Muscle of leg (tissue), 11 donors: ENCODE data around the gene ZNF346. TPM values are rescaled to one million over a fixed set of nuclear protein-coding genes. Genes with fewer than 3 reads are reported as not detected.
A peak's percentile ranks its signal among the peaks of the same experiment; 100 is the strongest.

Experiments used
- DNase-seq: peaks from one replicate; pipeline ENCODE4 v3.0.0; 2013
- H3K27ac ChIP-seq: one replicate; pipeline ENCODE4 v1.5.1; 2013; ENCODE audit warnings: mild to moderate bottlenecking, low read length, control low read depth
- H3K27me3 ChIP-seq: one replicate; pipeline ENCODE4 v1.6.1; 2013; ENCODE audit warnings: low read length; ENCODE audit not compliant: control insufficient read depth, insufficient read depth
- H3K36me3 ChIP-seq: one replicate; pipeline ENCODE4 v1.6.1; 2013; ENCODE audit warnings: low read length; ENCODE audit not compliant: control insufficient read depth, insufficient read depth
- H3K4me1 ChIP-seq: one replicate; pipeline ENCODE4 v1.6.1; 2013; ENCODE audit warnings: low read length; ENCODE audit not compliant: control insufficient read depth, insufficient read depth
- H3K4me3 ChIP-seq: one replicate; pipeline ENCODE4 v1.5.1; 2013; ENCODE audit warnings: low read length, control low read depth
- H3K9me3 ChIP-seq: replicated peaks from 2 replicates; pipeline ENCODE4 v1.6.1; 2013; ENCODE audit warnings: low read depth, low read length; ENCODE audit not compliant: control insufficient read depth
- WGBS: methylation state at CpG from one replicate; pipeline ENCODE4 v1.1.5; 2013; ENCODE audit warnings: missing lambda C conversion rate; ENCODE audit not compliant: insufficient coverage; 5-methylcytosine and 5-hydroxymethylcytosine counted together
- polyA plus RNA-seq, 8 donors: library from polyadenylated mRNA; unstranded; fragments of 120-200 nt; gene quantifications; one replicate each; pipeline versions ENCODE4 v1.2.1 to v1.2.3, GENCODE V29; 2013; ENCODE audit warnings: inconsistent platforms in 1 of 8, low replicate concordance in 1 of 8; ENCODE audit not compliant: insufficient read length in 8 of 8, insufficient read depth in 1 of 8
- total RNA-seq: library from RNA; stranded (reverse); fragments of 120-200 nt; gene quantifications from one replicate; pipeline ENCODE4 v1.2.4, GENCODE V29; 2013

The ZNF346 gene
- total and polyA plus RNA-seq, 9 donors, result 12.4 to 17.1 (median 14.5) TPM

- no peaks in the 10 kb centered on the region for H3K9me3 ChIP-seq
- H3K27me3 ChIP-seq, result peaks cover 4% of the 10 kb centered on the region
- peaks cover 11% of the 10 kb centered on the region for H3K4me1 ChIP-seq
- H3K27ac ChIP-seq, result no peak overlapping the region
- no peaks in the 10 kb centered on the region for H3K36me3 ChIP-seq
- 82% methylated on average over 9 of the region's 10 CpGs for WGBS
- DNase-seq, result no peak
- no peak overlapping the region for H3K4me3 ChIP-seq
Measured at GRCh38 chr5:177081859-177082258, 59.4 kb downstream of the ZNF346 start.

GRCh38 chr5:177083357-177083756 lies 60.9 kb downstream of the ZNF346 start:
- 61% methylated on average over 3 of the region's 4 CpGs for WGBS
- Histone ChIP-seq H3K27me3 (peaks cover 4% of the 10 kb centered on the region), H3K9me3 (no peaks in the 10 kb centered on the region), H3K4me3 (no peak overlapping the region), H3K4me1 (peaks cover 19% of the 10 kb centered on the region), H3K27ac (no peak overlapping the region), H3K36me3 (no peaks in the 10 kb centered on the region)
- DNase-seq, result no peak

- no peak overlapping the region for H3K4me3 ChIP-seq
- H3K27ac ChIP-seq, result no peak overlapping the region
- no peaks in the 10 kb centered on the region for H3K9me3 ChIP-seq
- WGBS, result no CpG with 5 or more reads among the region's 4 CpGs
- H3K4me1 ChIP-seq, result peaks cover 27% of the 10 kb centered on the region
- DNase-seq, result no peak
- H3K36me3 ChIP-seq, result peaks cover 6% of the 10 kb centered on the region
- peaks cover 4% of the 10 kb centered on the region for H3K27me3 ChIP-seq
Measured at GRCh38 chr5:177084175-177084574, 61.7 kb downstream of the ZNF346 start.

- H3K4me1 ChIP-seq, result peaks cover 38% of the 10 kb centered on the region
- DNase-seq, result no peak
- peak overlapping the region; percentile 6 for H3K27ac ChIP-seq
- 35% methylated on average over 10 of the region's 13 CpGs for WGBS
- no peak overlapping the region for H3K4me3 ChIP-seq
- H3K9me3 ChIP-seq, result no peaks in the 10 kb centered on the region
- H3K36me3 ChIP-seq, result peaks cover 25% of the 10 kb centered on the region
- peaks cover 4% of the 10 kb centered on the region for H3K27me3 ChIP-seq
Measured at GRCh38 chr5:177085985-177086653, 63.6 kb downstream of the ZNF346 start.

- H3K27ac ChIP-seq, result peak within 1 kb of the TSS; percentile 70
Measured at GRCh38 chr5:177086654-177087397, 64.3 kb downstream of the ZNF346 start, which contains the start of gene FGFR4. FGFR4 (plus strand) TSS chr5:177086915; CDS start chr5:177089603, 2,688 bp downstream.

GRCh38 chr5:177087398-177088005 lies 65.0 kb downstream of the ZNF346 start:
- DNase-seq, result no peak
- Histone ChIP-seq H3K27me3 (peaks cover 4% of the 10 kb centered on the region), H3K4me1 (peaks cover 51% of the 10 kb centered on the region), H3K27ac (peak overlapping the region; percentile 70), H3K36me3 (peaks cover 37% of the 10 kb centered on the region), H3K9me3 (no peaks in the 10 kb centered on the region), H3K4me3 (peak overlapping the region; percentile 67)
- WGBS, result 20% methylated on average over 17 of the region's 23 CpGs

More at GRCh38 chr5:177086654-177087397, 64.3 kb downstream of the ZNF346 start, which contains the start of gene FGFR4:
- H3K27me3 ChIP-seq, result peaks cover 4% of the 10 kb centered on the region
- under 1% methylated on average over 48 of the region's 68 CpGs for WGBS
- H3K36me3 ChIP-seq, result peaks cover 31% of the 10 kb centered on the region
- peak; percentile 83 for DNase-seq
- H3K9me3 ChIP-seq, result no peaks in the 10 kb centered on the region
- peak within 1 kb of the TSS; percentile 67 for H3K4me3 ChIP-seq
- peaks cover 45% of the 10 kb centered on the region for H3K4me1 ChIP-seq

GRCh38 chr5:177089127-177089526 lies 66.6 kb downstream of the ZNF346 start:
- 15% methylated on average over 4 of the region's 5 CpGs for WGBS
- H3K27me3 ChIP-seq, result peaks cover 2% of the 10 kb centered on the region

GRCh38 chr5:177089825-177090641 lies 67.5 kb downstream of the ZNF346 start:
- H3K4me3 ChIP-seq, result peak overlapping the region; percentile 19
- peak overlapping the region; percentile 48 for H3K27ac ChIP-seq
- WGBS, result 76% methylated on average over 18 of the region's 21 CpGs
- no peaks in the 10 kb centered on the region for H3K9me3 ChIP-seq
- no peaks in the 10 kb centered on the region for H3K27me3 ChIP-seq
- H3K36me3 ChIP-seq, result peaks cover 60% of the 10 kb centered on the region
- DNase-seq, result no peak
- H3K4me1 ChIP-seq, result peaks cover 76% of the 10 kb centered on the region

More at GRCh38 chr5:177089127-177089526, 66.6 kb downstream of the ZNF346 start:
- peak overlapping the region; percentile 19 for H3K4me3 ChIP-seq
- no peaks in the 10 kb centered on the region for H3K9me3 ChIP-seq
- peak overlapping the region; percentile 48 for H3K27ac ChIP-seq
- peaks cover 67% of the 10 kb centered on the region for H3K4me1 ChIP-seq
- peaks cover 54% of the 10 kb centered on the region for H3K36me3 ChIP-seq
- peak; percentile 43 for DNase-seq

- Histone ChIP-seq H3K27me3 (no peaks in the 10 kb centered on the region), H3K4me1 (peaks cover 84% of the 10 kb centered on the region), H3K9me3 (no peaks in the 10 kb centered on the region), H3K4me3 (no peak overlapping the region), H3K27ac (no peak overlapping the region), H3K36me3 (peaks cover 68% of the 10 kb centered on the region)
- WGBS, result 84% methylated on average over 12 of the region's 13 CpGs
- no peak for DNase-seq
Measured at GRCh38 chr5:177090813-177091212, 68.3 kb downstream of the ZNF346 start.
